HepG2 (cell line): ENCODE measurements around the gene SSTR5. TPM values are rescaled to one million over a fixed set of nuclear protein-coding genes. Genes with fewer than 3 reads are reported as not detected.
A peak's percentile ranks its signal among the peaks of the same experiment; 100 is the strongest.

Experiments used
- BRD4 ChIP-seq: sonication (generic); formaldehyde crosslinking; IDR thresholded peaks from 2 replicates; pipeline ENCODE4 v1.4.0; 2020; ENCODE audit warnings: missing genetic modification reagents
- KDM2A ChIP-seq: sonication (generic); formaldehyde crosslinking; IDR thresholded peaks from 2 replicates; pipeline ENCODE4 v1.4.0; 2020; ENCODE audit warnings: low read depth, missing genetic modification reagents, borderline replicate concordance
- KDM5A ChIP-seq: fragments of 200-600 bp; sonication (generic); IDR thresholded peaks from 2 replicates; pipeline ENCODE4 v1.7.0; 2018; ENCODE audit warnings: antibody characterized with exemption, mild to moderate bottlenecking, low read length, borderline replicate concordance
- NFE2L2 ChIP-seq: fragments of 150-350 bp; IDR thresholded peaks from 2 replicates; pipeline ENCODE4 v1.6.1; 2014; ENCODE audit warnings: low read length
- RCOR2 ChIP-seq: IDR thresholded peaks from 2 replicates; pipeline ENCODE4 v1.6.1; 2016; ENCODE audit warnings: missing biosample characterization, missing genetic modification reagents
- RFXAP ChIP-seq: sonication (generic); formaldehyde crosslinking; IDR thresholded peaks from 2 replicates; pipeline ENCODE4 v1.4.0; 2020; ENCODE audit warnings: missing genetic modification reagents, borderline replicate concordance
- SAP130 ChIP-seq: IDR thresholded peaks from 2 replicates; pipeline ENCODE4 v1.6.1; 2016; ENCODE audit warnings: low read depth
- SMC3 ChIP-seq: IDR thresholded peaks from 2 replicates; pipeline ENCODE4 v1.6.1; 2011; ENCODE audit warnings: low read length, improper control_type of control experiment
- SRY ChIP-seq: sonication (generic); formaldehyde crosslinking; IDR thresholded peaks from 2 replicates; pipeline ENCODE4 v1.8.0; 2022; ENCODE audit warnings: mild to moderate bottlenecking, missing genetic modification reagents
- ZNF484 ChIP-seq: sonication (generic); formaldehyde crosslinking; IDR thresholded peaks from 2 replicates; pipeline ENCODE4 v1.5.1; 2020; ENCODE audit warnings: mild to moderate bottlenecking, low read depth, missing genetic modification reagents, borderline replicate concordance
- ZNF605 ChIP-seq: sonication (generic); formaldehyde crosslinking; IDR thresholded peaks from 2 replicates; pipeline ENCODE4 v1.8.0; 2022; ENCODE audit warnings: mild to moderate bottlenecking, missing genetic modification reagents
- polyA plus RNA-seq, 8 experiments: library from polyadenylated mRNA; depleted of rRNA in 3 of 8; stranded (reverse) in 7 of 8; unstranded in 1 of 8; fragments of >200 nt; fragmentation: Illumina TruSeq in 4 of 8; extraction: Trizol in 4 of 8; gene quantifications; 2 replicates each; pipeline versions ENCODE4 v1.2.1 to v1.2.3, GENCODE V29; 2011 to 2016; ENCODE audit warnings: low read depth in 4 of 8, missing spikeins in 1 of 8, mixed read lengths in 1 of 8; ENCODE audit not compliant: insufficient read depth in 1 of 8
- total RNA-seq, 5 experiments: library from RNA; depleted of rRNA; stranded (reverse); fragments of >200 nt; fragmentation: Illumina TruSeq; extraction: Trizol; gene quantifications; 2 replicates each; pipeline ENCODE4 v1.2.3, GENCODE V29; 2016; ENCODE audit warnings: low read depth in 1 of 5
- TF ChIP-seq, protein P1 (sequence below): sonication (generic); formaldehyde crosslinking; IDR thresholded peaks from 2 replicates; pipeline ENCODE4 v1.5.1; 2020; ENCODE audit warnings: mild to moderate bottlenecking, missing genetic modification reagents, moderate library complexity
- TF ChIP-seq, protein P2 (sequence below): sonication (generic); formaldehyde crosslinking; IDR thresholded peaks from 2 replicates; pipeline ENCODE4 v1.8.0; 2022; ENCODE audit warnings: mild to moderate bottlenecking, missing genetic modification reagents, moderate library complexity
- TF ChIP-seq, protein P3 (sequence below): sonication (generic); formaldehyde crosslinking; IDR thresholded peaks from 2 replicates; pipeline ENCODE4 v1.4.0; 2020; ENCODE audit warnings: missing genetic modification reagents, mild to moderate bottlenecking, borderline replicate concordance
- TF ChIP-seq, protein P4 (sequence below): sonication (generic); formaldehyde crosslinking; IDR thresholded peaks from 2 replicates; pipeline ENCODE4 v1.5.0; 2020; ENCODE audit warnings: mild to moderate bottlenecking, missing genetic modification reagents, moderate library complexity
- TF ChIP-seq, protein P5 (sequence below): sonication (generic); formaldehyde crosslinking; IDR thresholded peaks from 2 replicates; pipeline ENCODE4 v1.8.0; 2022; ENCODE audit warnings: mild to moderate bottlenecking, missing genetic modification reagents, borderline replicate concordance
- TF ChIP-seq, protein P6 (sequence below): sonication (generic); formaldehyde crosslinking; IDR thresholded peaks from 2 replicates; pipeline ENCODE4 v1.4.0; 2020; ENCODE audit warnings: mild to moderate bottlenecking, missing genetic modification reagents

The SSTR5 gene
- total and polyA plus RNA-seq, 2 of the 13 experiments (the other 11 are each of a cell fraction or from before 2014, with no cell fraction given), result 0.20 to 0.49 TPM

DNA sequence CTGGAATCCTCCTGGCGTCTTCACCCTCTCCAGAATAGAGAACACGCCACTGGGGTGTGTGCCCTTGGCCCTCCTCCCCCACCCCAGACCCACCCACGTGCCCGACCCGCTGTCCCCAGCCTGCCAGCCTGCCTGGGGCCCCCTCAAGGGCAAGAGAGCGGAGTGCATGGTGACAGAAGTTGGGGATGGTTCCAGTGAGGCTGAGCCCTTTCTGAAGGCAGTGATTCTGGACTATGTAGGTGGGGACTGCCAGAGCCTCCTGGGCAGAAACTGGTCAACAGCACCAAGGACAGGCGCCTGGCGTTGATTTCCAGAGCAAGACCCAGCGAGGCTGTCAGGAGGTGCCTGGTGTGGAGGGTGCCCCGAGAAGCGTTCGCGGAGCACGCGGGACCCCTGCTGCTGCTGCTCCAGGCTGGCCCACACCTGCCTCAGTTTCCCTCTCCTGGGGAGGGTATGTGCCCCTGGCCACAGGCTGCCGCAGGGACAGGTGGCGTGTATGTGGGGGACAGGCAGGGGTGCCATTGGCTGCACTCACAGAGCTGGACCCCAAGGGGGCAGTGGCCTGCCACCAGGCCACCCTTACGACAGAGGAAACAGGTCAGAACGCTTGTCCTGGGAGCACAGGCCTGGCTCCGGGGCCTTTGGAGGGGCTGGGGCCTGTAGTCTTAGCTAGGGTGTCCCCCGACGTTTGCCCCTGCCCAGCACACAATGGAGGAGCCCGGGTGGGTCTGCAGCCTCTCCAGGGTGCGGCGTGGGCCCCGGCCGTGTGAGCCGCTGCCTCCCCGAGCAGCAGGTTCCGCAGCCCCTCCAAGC lies 1.2 kb downstream of the SSTR5 start (continued):
- TF ChIP-seq, protein P1, sequence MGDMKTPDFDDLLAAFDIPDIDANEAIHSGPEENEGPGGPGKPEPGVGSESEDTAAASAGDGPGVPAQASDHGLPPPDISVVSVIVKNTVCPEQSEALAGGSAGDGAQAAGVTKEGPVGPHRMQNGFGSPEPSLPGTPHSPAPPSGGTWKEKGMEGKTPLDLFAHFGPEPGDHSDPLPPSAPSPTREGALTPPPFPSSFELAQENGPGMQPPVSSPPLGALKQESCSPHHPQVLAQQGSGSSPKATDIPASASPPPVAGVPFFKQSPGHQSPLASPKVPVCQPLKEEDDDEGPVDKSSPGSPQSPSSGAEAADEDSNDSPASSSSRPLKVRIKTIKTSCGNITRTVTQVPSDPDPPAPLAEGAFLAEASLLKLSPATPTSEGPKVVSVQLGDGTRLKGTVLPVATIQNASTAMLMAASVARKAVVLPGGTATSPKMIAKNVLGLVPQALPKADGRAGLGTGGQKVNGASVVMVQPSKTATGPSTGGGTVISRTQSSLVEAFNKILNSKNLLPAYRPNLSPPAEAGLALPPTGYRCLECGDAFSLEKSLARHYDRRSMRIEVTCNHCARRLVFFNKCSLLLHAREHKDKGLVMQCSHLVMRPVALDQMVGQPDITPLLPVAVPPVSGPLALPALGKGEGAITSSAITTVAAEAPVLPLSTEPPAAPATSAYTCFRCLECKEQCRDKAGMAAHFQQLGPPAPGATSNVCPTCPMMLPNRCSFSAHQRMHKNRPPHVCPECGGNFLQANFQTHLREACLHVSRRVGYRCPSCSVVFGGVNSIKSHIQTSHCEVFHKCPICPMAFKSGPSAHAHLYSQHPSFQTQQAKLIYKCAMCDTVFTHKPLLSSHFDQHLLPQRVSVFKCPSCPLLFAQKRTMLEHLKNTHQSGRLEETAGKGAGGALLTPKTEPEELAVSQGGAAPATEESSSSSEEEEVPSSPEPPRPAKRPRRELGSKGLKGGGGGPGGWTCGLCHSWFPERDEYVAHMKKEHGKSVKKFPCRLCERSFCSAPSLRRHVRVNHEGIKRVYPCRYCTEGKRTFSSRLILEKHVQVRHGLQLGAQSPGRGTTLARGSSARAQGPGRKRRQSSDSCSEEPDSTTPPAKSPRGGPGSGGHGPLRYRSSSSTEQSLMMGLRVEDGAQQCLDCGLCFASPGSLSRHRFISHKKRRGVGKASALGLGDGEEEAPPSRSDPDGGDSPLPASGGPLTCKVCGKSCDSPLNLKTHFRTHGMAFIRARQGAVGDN (CRISPR knock-in tag), result peak; percentile 57
- no peak for TF ChIP-seq ZNF484 (CRISPR knock-in tag)
- TF ChIP-seq, protein P2, sequence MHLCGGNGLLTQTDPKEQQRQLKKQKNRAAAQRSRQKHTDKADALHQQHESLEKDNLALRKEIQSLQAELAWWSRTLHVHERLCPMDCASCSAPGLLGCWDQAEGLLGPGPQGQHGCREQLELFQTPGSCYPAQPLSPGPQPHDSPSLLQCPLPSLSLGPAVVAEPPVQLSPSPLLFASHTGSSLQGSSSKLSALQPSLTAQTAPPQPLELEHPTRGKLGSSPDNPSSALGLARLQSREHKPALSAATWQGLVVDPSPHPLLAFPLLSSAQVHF, result no peak
- TF ChIP-seq BRD4 (CRISPR knock-in tag), result no peak
- TF ChIP-seq RFXAP (CRISPR knock-in tag), result 0 out of 2 replicates have a peak, but pooled peaks have one; percentile 22
- TF ChIP-seq NFE2L2, result no peak
- TF ChIP-seq SAP130 (CRISPR knock-in tag), result no peak; the same call in 1 of the 2 replicates
- TF ChIP-seq, protein P3, sequence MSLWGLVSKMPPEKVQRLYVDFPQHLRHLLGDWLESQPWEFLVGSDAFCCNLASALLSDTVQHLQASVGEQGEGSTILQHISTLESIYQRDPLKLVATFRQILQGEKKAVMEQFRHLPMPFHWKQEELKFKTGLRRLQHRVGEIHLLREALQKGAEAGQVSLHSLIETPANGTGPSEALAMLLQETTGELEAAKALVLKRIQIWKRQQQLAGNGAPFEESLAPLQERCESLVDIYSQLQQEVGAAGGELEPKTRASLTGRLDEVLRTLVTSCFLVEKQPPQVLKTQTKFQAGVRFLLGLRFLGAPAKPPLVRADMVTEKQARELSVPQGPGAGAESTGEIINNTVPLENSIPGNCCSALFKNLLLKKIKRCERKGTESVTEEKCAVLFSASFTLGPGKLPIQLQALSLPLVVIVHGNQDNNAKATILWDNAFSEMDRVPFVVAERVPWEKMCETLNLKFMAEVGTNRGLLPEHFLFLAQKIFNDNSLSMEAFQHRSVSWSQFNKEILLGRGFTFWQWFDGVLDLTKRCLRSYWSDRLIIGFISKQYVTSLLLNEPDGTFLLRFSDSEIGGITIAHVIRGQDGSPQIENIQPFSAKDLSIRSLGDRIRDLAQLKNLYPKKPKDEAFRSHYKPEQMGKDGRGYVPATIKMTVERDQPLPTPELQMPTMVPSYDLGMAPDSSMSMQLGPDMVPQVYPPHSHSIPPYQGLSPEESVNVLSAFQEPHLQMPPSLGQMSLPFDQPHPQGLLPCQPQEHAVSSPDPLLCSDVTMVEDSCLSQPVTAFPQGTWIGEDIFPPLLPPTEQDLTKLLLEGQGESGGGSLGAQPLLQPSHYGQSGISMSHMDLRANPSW (CRISPR knock-in tag), result 0 out of 2 replicates have a peak, but pooled peaks have one; percentile 26
- TF ChIP-seq KDM2A (CRISPR knock-in tag), result peak; percentile 90
- TF ChIP-seq ZNF605 (CRISPR knock-in tag), result no peak
- no peak for TF ChIP-seq KDM5A
- TF ChIP-seq, protein P4, sequence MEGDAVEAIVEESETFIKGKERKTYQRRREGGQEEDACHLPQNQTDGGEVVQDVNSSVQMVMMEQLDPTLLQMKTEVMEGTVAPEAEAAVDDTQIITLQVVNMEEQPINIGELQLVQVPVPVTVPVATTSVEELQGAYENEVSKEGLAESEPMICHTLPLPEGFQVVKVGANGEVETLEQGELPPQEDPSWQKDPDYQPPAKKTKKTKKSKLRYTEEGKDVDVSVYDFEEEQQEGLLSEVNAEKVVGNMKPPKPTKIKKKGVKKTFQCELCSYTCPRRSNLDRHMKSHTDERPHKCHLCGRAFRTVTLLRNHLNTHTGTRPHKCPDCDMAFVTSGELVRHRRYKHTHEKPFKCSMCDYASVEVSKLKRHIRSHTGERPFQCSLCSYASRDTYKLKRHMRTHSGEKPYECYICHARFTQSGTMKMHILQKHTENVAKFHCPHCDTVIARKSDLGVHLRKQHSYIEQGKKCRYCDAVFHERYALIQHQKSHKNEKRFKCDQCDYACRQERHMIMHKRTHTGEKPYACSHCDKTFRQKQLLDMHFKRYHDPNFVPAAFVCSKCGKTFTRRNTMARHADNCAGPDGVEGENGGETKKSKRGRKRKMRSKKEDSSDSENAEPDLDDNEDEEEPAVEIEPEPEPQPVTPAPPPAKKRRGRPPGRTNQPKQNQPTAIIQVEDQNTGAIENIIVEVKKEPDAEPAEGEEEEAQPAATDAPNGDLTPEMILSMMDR (CRISPR knock-in tag), result peak; percentile 83
- TF ChIP-seq, protein P5, sequence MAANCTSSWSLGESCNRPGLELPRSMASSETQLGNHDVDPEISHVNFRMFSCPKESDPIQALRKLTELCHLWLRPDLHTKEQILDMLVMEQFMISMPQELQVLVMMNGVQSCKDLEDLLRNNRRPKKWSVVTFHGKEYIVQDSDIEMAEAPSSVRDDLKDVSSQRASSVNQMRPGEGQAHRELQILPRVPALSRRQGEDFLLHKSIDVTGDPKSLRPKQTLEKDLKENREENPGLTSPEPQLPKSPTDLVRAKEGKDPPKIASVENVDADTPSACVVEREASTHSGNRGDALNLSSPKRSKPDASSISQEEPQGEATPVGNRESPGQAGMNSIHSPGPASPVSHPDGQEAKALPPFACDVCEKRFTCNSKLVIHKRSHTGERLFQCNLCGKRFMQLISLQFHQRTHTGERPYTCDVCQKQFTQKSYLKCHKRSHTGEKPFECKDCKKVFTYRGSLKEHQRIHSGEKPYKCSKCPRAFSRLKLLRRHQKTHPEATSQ (CRISPR knock-in tag), result no peak
- no peak for TF ChIP-seq RCOR2 (CRISPR knock-in tag)
- no peak for TF ChIP-seq SRY (CRISPR knock-in tag)
- TF ChIP-seq, protein P6, sequence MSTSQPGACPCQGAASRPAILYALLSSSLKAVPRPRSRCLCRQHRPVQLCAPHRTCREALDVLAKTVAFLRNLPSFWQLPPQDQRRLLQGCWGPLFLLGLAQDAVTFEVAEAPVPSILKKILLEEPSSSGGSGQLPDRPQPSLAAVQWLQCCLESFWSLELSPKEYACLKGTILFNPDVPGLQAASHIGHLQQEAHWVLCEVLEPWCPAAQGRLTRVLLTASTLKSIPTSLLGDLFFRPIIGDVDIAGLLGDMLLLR (CRISPR knock-in tag), result no peak
- TF ChIP-seq SMC3, result peak; percentile 33; the same call in 1 of the 2 replicates
